HG03469 (cell line): ENCODE results near the gene SLC2A6.

Source experiments
- ATAC-seq: cut with Tn5 transposase; IDR thresholded peaks from one replicate; pipeline ENCODE4 v1.9.1; 2021; ENCODE audit warnings: mild to moderate bottlenecking, moderate library complexity, moderate number of reproducible peaks; ENCODE audit not compliant: unreplicated experiment

Gene SLC2A6

GRCh38 chr9:133477992-133478850, 678 bp downstream of the SLC2A6 start:
- peak; percentile 8 for ATAC-seq

GRCh38 chr9:133477461-133477860, 1.4 kb downstream of the SLC2A6 start:
- no peak for ATAC-seq

GRCh38 chr9:133476941-133477340, 2.0 kb downstream of the SLC2A6 start:
- ATAC-seq = no peak

GRCh38 chr9:133476036-133476931, 2.6 kb downstream of the SLC2A6 start:
- ATAC-seq = no peak

- no peak for ATAC-seq
Measured at GRCh38 chr9:133475292-133476012, 3.4 kb downstream of the SLC2A6 start.

- no peak for ATAC-seq
Measured at GRCh38 chr9:133474853-133475252, 4.0 kb downstream of the SLC2A6 start.

- ATAC-seq = no peak
Measured at GRCh38 chr9:133474215-133474614, 4.7 kb downstream of the SLC2A6 start.

GRCh38 chr9:133473743-133474142, 5.2 kb downstream of the SLC2A6 start:
- no peak for ATAC-seq

GRCh38 chr9:133472753-133473378, 6.0 kb downstream of the SLC2A6 start:
- no peak for ATAC-seq

- ATAC-seq = no peak
Measured at GRCh38 chr9:133472277-133472645, 6.6 kb downstream of the SLC2A6 start.

GRCh38 chr9:133471551-133472276, 7.2 kb downstream of the SLC2A6 start:
- ATAC-seq = no peak

- no peak for ATAC-seq
Measured at GRCh38 chr9:133470988-133471387, 7.9 kb downstream of the SLC2A6 start.

GRCh38 chr9:133470427-133470924, 8.4 kb downstream of the SLC2A6 start:
- no peak for ATAC-seq

GRCh38 chr9:133468777-133469421, 10.0 kb downstream of the SLC2A6 start:
- ATAC-seq = no peak

GRCh38 chr9:133468374-133468773, 10.5 kb downstream of the SLC2A6 start:
- no peak for ATAC-seq

- no peak for ATAC-seq
Measured at GRCh38 chr9:133467101-133467500, 11.8 kb downstream of the SLC2A6 start.

- no peak for ATAC-seq
Measured at GRCh38 chr9:133465984-133466383, 12.9 kb downstream of the SLC2A6 start.

- ATAC-seq = no peak
Measured at GRCh38 chr9:133464638-133465037, 14.3 kb downstream of the SLC2A6 start.

GRCh38 chr9:133463864-133464615, 14.9 kb downstream of the SLC2A6 start:
- ATAC-seq = no peak
